Skin epidermis (tissue), 12 donors: ENCODE measurements around the gene INPP4B.
A peak's percentile ranks its signal among the peaks of the same experiment; 100 is the strongest.

ENCODE experiments used
- H3K27ac ChIP-seq, 21 experiments: fragments of 200-600 bp; sonication (generic) in 11 of 21; one replicate each; pipeline ENCODE4 v1.5.0; 2020; ENCODE audit warnings: mild to moderate bottlenecking in 3 of 21, inconsistent platforms in 2 of 21, moderate library complexity in 2 of 21
- H3K4me3 ChIP-seq, 7 experiments: fragments of 200-600 bp; sonication (generic) in 2 of 7; one replicate each; pipeline ENCODE4 v1.5.0; 2020; ENCODE audit warnings: inconsistent platforms in 2 of 7, mild to moderate bottlenecking in 2 of 7, moderate library complexity in 1 of 7

The INPP4B gene

DNA sequence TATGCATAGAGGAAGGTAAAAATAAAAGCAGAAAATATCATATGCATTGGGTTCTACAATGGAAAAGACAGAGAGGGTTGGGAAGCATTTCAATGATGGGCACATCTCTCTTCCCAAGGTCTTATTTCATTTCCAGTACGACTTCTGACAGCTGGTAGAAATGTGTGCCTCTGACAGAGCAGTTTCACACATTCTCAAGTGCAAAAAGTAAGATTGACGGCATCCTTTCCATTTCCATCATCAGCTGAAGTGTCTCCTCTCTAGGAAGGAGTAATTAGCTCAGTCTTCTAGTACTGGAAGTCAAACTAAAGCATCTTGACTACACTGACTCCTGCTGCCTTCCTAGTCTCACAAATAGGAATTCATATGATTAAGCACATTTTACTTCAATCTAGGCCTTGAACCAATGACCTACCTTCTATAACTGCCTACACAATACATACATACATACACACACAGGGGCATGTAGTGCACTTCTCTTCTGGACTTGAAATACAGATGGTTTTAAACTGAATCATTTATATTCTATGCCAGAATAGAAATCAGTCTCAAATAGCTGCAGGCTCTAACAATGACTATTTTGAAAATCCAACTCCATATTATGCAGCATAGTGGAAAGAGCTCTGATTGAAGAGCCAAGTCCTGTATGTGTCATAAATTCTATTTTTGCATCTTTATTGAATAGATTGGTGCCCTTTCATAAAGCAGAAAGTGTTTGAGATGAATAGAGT is 473.4 kb downstream of the INPP4B start:
- H3K4me3 ChIP-seq, result no peak overlapping the region

GRCh38 chr4:142369141-142369540 is 477.0 kb downstream of the INPP4B start:
- H3K27ac ChIP-seq, result no peak overlapping the region
- H3K4me3 ChIP-seq, result no peak overlapping the region

More for the DNA sequence above, 473.4 kb downstream of the INPP4B start:
- H3K27ac ChIP-seq, result peak overlapping the region in 2 of 21 experiments; percentile 20 to 38

DNA sequence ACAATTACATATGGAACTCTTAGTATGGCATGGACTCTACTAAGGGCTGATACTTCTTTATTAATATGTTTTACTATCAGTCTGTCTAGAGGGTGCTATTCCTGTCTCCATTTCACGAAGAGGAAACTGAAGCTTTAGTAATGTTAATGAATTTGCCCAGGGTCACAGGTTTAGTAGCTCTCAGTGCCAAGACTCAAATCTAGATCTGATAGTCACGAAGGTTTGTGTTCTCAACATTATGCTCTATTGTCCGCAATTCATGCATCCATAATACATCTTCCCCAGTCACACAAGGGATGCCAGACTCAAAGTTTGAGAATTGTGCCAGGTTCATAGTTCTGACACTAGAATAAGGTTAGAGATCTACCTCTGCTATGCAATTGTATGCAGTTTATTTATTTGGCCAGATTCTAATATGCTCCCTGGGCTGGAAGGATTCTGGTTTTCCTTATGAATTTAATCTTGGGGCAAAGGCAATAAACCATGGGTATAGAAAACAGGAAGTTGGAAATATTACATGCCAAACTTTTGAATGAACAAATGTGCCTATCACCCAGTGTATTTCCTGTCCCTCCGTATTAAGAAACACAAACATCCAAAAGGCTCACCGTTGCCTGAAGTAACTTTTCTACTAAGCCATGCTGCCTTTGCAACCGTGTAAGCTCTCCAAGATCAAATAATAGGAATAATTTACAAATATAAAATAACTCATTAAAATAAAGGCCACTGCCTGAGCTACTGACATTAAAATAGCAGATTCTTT is 478.5 kb downstream of the INPP4B start:
- Histone ChIP-seq H3K4me3 (no peak overlapping the region), H3K27ac (peak overlapping the region in 2 of 21 experiments; percentile 11 to 42)

- Histone ChIP-seq H3K27ac (no peak overlapping the region), H3K4me3 (no peak overlapping the region)
Observed at GRCh38 chr4:142366769-142367181, 479.3 kb downstream of the INPP4B start.

DNA sequence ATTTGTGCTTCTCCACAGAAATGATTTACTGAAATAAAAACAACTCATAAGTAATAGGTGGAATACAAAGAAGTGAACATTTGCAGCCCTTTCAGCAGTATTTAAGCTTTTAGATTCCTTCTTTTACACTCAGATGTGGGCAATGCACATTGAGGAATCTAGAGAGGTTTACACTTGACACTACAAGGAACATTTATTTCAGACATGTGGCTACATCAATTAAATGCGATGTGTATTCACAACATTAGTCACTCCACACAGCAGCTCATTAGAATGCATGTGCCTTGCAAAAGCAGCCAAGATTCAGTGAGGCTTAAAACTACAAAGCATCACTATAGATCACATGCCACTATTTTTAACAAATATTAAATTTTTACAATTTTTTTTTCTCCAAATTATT is 480.7 kb downstream of the INPP4B start:
- Histone ChIP-seq H3K27ac (no peak overlapping the region), H3K4me3 (no peak overlapping the region)

- H3K27ac ChIP-seq, result no peak overlapping the region
- no peak overlapping the region for H3K4me3 ChIP-seq
Observed at GRCh38 chr4:142363686-142364085, 482.4 kb downstream of the INPP4B start.

GRCh38 chr4:142361981-142362380 is 484.1 kb downstream of the INPP4B start:
- Histone ChIP-seq H3K4me3 (no peak overlapping the region), H3K27ac (no peak overlapping the region)

DNA sequence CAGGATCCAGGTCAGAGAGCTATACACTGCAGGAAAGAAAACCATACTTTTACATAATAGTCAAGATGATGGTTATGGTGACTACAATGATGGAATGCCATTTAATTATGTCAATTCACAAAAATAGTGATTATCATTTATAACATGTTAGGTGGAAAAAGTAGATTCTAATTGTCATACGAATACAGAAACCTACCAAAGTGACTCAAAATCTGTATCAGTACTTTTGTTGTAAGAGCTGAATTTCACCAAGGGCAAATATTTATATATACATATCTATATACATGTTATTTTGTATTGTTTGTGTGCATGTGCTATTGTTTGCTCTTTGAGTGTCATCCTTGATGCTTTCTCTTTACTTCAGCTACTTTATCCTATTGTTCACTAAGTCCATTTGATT is 485.4 kb downstream of the INPP4B start:
- no peak overlapping the region for H3K4me3 ChIP-seq
- H3K27ac ChIP-seq, result no peak overlapping the region

DNA sequence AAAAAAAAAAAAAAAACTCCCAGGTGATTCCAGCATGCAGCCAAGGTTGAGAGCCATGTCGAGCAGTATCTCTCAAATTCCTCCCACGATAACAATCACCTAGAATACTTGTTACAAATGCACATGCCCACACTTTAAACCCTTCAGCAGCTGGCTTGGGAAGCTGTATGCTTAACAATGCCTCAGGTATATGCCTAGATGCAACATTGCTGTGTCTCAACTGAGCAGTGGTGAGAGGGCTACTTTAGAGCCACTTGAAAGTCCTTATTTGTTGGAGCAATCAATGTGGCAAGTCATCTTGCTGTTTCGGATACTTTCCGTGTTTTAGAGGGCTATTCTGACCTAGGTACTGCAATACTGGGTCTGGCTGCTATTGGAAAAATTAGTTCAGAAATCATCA is 487.4 kb downstream of the INPP4B start:
- Histone ChIP-seq H3K27ac (peak overlapping the region in 1 of 21 experiments; percentile 35), H3K4me3 (no peak overlapping the region)

DNA sequence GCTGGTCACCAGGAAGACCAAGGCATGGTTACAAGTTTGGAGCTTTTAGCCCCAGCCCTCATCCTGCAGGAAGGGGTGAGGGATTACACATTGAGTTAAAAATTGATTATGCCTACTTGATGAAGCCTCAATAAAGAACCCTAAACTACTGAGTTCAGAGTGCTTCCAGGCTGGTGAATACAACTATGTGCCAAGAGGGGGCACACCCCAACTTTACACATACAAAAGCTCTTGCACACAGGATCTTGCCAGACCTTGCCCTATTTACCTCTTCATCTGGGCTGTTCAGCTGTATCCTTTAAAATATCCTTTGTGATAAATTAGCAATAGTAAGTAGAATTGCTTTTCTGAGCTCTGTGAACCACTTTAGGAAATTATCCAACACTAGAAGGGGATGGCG is 489.3 kb downstream of the INPP4B start:
- Histone ChIP-seq H3K27ac (peak overlapping the region in 4 of 21 experiments; percentile 7 to 77 (median 60)), H3K4me3 (no peak overlapping the region)

DNA sequence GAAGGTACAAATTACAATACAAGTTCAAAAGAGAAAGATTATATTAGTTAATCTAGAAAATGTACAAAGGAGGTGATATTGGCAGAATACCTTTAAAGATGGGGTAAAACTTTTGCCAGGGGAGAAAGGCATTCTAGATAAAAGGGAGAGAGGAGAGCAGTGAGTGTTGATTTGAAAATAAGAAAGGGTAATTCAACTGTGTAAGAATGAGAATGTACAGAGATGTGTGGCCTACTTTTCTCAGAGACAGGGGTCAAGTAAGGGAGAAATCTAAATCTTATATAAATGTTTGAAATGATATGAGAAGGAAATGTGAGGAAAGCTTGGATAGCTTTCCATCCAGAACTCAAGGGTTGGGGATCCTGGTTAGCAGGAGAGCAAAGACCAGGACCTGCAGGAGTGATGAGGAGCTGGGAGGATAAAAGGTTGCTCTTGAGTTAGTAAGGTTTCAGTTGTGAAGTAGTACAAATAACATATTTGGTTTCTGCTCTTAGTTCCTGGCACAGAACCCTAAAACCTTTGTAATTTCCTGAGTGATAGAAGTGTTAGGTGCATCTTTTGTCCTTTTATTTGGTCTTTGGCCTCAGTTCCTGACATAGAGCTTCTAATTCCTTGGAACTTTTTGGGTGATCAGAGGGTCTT is 489.9 kb downstream of the INPP4B start:
- Histone ChIP-seq H3K4me3 (no peak overlapping the region), H3K27ac (peak overlapping the region in 5 of 21 experiments; percentile 7 to 77 (median 47))

- H3K27ac ChIP-seq, result peak overlapping the region in 6 of 21 experiments; percentile 2 to 77 (median 32)
- no peak overlapping the region for H3K4me3 ChIP-seq
Observed at GRCh38 chr4:142355421-142355930, 490.6 kb downstream of the INPP4B start.

DNA sequence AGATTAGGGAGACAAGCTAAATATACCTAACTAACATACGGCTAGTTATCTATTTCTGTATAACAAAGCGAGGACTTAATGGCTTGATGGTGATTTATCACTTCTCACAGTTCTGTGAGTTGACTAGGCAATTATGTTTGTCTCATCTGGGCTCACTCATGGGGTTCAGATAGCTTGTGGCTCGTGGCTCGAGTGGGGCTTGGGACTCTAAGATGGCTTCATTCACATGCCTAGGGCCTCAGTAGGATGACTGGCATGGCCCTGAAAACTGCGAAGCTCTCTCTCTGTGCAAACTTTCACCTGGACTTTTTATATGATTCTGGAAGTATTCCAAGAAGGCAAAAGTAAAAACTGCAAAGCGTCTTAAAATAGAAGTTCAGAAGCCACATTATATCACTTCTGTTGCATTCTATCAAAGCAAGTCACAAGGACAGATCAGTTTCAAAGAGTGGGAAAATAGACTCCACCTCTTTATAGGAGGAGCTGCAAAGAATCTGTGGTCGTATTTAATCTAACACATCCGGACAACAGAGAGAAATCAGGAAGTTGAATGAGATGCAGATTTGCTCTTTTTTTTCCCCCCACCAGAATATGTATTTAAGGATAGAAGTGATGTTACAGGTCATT is 491.2 kb downstream of the INPP4B start:
- H3K27ac ChIP-seq, result peak overlapping the region in 7 of 21 experiments; percentile 2 to 77 (median 21)
- H3K4me3 ChIP-seq, result no peak overlapping the region

DNA sequence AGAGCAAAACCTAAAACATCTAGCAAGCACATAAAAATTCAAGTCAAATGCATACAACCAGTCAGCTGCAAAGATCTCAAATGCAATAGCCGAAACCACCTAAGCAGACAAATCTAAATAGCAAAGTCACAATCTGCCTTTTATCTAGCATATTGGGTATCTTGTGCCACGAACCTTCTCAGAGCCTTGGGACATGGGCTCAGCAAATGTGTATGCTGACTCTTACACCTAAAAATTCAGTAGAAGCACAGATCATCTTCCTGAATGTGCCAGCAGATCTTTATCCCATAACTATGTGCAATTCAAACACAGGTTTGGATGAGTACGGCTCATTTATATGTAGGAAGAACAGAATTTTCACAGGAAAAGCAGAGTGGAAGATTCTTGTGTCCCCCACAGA is 492.1 kb downstream of the INPP4B start:
- H3K4me3 ChIP-seq, result no peak overlapping the region
- peak overlapping the region in 2 of 21 experiments; percentile 31 to 49 for H3K27ac ChIP-seq

GRCh38 chr4:142353149-142353738 is 492.9 kb downstream of the INPP4B start:
- H3K27ac ChIP-seq, result peak overlapping the region in 2 of 21 experiments; percentile 49 to 64
- no peak overlapping the region for H3K4me3 ChIP-seq

GRCh38 chr4:142352712-142353111 is 493.4 kb downstream of the INPP4B start:
- Histone ChIP-seq H3K4me3 (no peak overlapping the region), H3K27ac (peak overlapping the region in 2 of 21 experiments; percentile 49 to 64)

GRCh38 chr4:142351958-142352357 is 494.1 kb downstream of the INPP4B start:
- Histone ChIP-seq H3K4me3 (no peak overlapping the region), H3K27ac (peak overlapping the region in 4 of 21 experiments; percentile 18 to 55 (median 31))

- Histone ChIP-seq H3K4me3 (no peak overlapping the region), H3K27ac (peak overlapping the region in 3 of 21 experiments; percentile 6 to 55 (median 18))
Observed at GRCh38 chr4:142350871-142351270, 495.2 kb downstream of the INPP4B start.

DNA sequence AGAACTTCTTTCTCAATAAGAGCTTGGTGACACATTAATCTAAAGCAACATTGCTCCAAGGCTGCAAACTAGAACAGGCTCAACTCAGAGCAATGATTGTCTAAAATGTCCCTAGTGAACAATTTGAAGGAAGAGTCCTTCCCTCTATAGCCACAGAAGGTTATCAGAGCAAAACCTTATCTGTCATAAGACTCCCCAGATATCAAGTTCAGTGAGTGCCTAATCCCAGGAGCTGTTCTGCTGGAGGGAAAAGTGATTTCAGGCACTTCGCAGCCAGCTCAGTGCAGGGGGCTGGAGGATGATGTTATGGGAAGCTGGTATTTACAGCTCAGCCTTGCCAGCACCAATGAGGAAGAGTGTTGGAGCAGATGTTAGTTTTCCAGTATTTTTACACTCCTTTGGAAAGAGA is 497.5 kb downstream of the INPP4B start:
- Histone ChIP-seq H3K27ac (no peak overlapping the region), H3K4me3 (no peak overlapping the region)
